AG20443 (cell line): ENCODE data around the gene PLPPR5.

Experiments
- DNase-seq: peaks from one replicate; pipeline ENCODE4 v3.0.0; 2012; ENCODE audit warnings: low spot score, mixed read lengths

PLPPR5 gene

GRCh38 chr1:98969798-98970490 lies 34.7 kb downstream of the PLPPR5 start:
- no peak for DNase-seq

DNA sequence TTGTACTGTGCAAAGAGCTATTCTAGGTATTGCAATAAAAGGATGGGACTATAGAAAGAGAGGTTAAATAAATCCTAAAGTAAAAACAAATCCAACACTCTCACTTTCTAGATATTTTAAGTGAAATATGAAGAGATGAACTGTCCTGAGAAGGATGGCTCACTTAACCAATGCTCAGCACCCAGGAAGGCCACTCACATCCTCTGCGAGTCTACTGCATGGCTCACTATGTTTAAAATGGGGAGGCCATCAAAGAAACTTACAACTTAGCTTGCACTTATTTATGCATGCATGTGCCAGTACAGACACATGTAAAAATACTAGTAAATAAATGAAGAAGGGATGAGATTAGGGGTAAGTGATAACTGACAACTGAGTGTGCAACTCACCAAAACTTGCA lies 37.5 kb downstream of the PLPPR5 start:
- DNase-seq: no peak

- DNase-seq: no peak
These were observed 39.3 kb downstream of the PLPPR5 start for GRCh38 chr1:98965394-98965793.

GRCh38 chr1:98964198-98964597 lies 40.5 kb downstream of the PLPPR5 start:
- no peak for DNase-seq

GRCh38 chr1:98963064-98963758 lies 41.5 kb downstream of the PLPPR5 start:
- DNase-seq: peak; percentile 56

DNA sequence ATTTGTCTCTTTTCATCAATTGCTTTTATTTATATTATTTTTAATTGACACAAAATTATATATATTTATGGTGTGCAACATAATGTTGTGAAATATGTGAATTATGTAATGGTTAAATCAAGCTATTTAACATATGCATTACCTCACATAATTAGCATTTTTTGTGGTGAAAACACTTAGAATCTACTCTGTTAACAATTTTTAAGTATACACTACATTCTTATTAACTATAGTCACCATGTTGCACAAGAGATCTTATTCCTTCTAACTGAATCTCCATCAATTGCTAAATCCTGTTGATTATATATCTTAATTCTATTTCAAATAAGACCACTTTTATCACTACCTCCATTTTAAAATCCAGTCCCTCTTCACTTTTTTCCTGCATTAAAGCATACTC lies 42.5 kb downstream of the PLPPR5 start:
- DNase-seq: no peak

- no peak for DNase-seq
These were observed 55.0 kb downstream of the PLPPR5 start for GRCh38 chr1:98949621-98950020.

DNA sequence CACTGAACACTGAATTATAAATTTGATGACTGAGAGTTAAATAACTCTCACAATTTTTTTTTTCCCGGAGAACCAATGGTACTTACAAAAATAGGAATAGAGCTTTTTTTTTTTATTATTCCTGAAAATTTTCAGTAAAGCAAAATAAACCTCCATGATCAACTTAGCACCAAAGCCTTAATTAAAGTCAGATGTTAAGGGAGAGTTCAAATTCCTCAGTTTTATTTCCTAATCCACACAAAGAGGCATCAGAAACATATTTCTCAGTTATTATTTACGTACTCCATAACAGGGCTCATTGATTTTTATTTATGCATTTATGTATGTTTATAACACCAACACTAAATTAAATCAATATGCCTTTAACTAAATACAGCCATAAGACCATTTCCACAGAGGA lies 55.5 kb downstream of the PLPPR5 start:
- no peak for DNase-seq

GRCh38 chr1:98947071-98947470 lies 57.6 kb downstream of the PLPPR5 start:
- no peak for DNase-seq

DNA sequence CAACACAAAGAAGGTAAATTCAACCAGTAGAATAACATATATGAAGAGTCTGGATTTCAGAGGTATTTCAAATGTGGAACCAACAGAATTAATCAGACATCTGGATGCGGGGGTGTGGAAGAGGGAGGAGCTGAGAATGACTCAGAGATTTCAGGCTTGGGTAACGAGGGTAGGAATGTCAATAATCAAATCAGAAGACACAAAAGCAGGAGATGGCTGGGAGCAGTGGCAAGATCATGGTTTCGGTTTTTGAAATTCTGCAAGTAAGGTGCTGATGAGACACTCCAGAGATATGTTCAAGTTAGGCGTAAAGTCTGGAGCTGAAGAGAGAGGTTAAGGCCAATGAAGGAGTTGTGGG lies 64.0 kb downstream of the PLPPR5 start:
- DNase-seq: peak; percentile 86

- no peak for DNase-seq
These were observed 64.5 kb downstream of the PLPPR5 start for GRCh38 chr1:98940069-98940721.

- DNase-seq: no peak
These were observed 65.2 kb downstream of the PLPPR5 start for GRCh38 chr1:98939471-98939870.

- no peak for DNase-seq
These were observed 67.3 kb downstream of the PLPPR5 start for GRCh38 chr1:98937347-98937746.

GRCh38 chr1:98932184-98932583 lies 72.5 kb downstream of the PLPPR5 start:
- DNase-seq: no peak

- DNase-seq: no peak
These were observed 73.4 kb downstream of the PLPPR5 start for GRCh38 chr1:98931128-98931835.

DNA sequence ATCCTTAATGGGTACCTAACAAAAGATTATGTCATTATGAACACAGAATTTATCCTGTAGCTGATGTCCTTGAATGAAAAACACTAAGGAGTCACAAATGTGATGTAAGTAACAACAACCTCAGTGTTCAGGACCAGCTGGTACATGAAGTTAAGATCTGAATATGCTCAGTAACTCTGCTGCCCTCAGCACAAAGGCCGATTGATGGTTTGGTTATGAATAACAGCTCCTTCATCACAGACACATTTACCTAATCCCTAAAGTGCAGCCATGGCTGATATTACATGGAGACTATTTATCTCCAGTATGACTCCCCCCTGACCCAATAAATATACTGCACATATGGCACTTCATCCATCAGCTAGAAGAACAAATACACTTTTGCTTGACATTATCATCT lies 75.2 kb downstream of the PLPPR5 start:
- no peak for DNase-seq

DNA sequence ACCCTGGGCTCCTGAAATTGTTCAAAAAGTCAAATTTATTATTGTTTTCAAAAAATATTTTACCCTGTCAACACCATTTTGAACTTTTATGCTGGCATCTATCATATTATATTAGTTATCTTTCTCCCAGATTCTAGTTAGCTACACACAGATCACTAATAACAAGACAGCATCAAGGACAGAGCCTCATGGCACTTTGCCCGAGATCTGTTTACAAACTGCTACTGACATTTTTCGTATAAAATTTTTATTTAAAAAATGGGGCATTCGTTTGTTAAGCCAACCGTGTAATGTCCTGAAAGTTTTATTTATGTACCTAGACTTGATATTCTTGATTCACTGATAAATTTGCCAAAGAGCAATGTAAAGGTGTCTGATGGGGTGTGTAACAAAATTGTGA lies 78.1 kb downstream of the PLPPR5 start:
- no peak for DNase-seq

DNA sequence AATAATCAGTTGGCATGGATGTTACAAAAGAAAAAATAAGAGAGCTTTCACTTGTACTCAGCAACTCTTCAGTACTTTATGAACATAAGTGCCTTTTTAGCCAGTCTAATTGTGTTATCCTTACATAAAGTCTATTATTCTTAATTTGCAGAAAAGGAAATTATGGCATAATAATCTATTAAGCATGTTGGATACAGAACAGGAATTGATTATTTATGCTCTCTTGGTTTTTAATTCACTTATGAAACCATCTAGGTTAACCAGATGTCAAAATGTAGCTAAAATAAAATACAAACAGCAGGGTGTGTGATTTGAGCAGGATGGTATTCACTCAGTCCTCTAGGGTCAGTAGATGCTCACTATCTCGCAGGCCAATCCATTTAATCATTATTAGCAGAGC lies 79.7 kb downstream of the PLPPR5 start:
- no peak for DNase-seq

GRCh38 chr1:98923667-98924066 lies 81.0 kb downstream of the PLPPR5 start:
- DNase-seq: no peak

GRCh38 chr1:98921817-98922216 lies 82.8 kb downstream of the PLPPR5 start:
- no peak for DNase-seq

DNA sequence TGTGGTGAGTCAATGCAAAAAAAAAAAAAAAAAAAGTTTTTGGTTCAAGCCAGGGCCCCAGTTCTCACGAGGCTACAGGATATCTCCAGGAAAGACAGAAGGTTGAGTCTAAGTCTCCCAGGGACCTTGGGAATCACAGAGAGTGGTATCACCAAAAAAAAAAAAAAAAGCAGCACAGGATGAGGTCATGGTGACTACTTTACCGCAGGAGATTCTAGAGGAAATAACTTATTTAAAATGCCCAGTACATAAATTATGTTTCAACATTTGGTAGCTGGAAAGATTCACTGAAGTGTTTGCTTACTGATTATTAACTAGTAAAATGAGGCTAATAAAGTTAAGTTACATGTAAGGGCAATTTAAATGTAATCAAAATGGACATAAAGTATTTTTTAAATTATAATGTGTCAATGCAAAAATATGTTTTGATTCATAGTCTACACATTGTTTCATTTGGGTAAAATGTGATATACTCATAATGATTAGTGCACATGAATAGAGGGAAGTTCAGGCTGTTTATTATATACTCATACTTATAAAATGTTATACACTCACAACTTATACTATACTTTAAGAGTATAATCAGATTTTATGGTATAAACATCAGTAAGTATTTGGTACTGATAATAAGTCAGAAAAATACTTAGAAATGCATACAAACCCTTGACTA lies 84.1 kb downstream of the PLPPR5 start:
- DNase-seq: peak; percentile 78

DNA sequence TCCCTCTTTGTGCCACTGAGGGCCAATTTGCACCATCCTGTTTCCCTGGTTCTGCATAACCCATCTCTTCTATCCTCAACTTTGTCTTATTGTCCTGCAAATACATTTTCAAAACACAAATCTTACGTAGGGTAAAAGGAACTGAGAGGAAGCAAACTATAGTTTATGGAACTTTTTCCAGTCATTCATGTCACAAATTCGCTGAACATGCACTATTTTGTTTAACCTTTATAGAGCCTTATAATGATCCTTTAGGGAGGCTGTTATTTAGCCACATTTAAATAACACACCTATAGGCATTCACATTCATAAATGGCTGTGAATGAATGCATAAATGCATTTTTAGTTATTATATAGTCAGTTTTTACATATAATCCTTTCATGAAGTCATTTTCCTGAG lies 85.0 kb downstream of the PLPPR5 start:
- DNase-seq: no peak
